Activated CD8-positive, alpha-beta memory T cell treated with anti-CD3 and anti-CD28 coated beads, Interleukin-2, amount 10 ng/mL, durations not matched to agents 7 days and 5 days (primary cell): Measurements from ENCODE around the gene CRB3. TPM values are rescaled to one million over a fixed set of nuclear protein-coding genes. Genes with fewer than 3 reads are reported as not detected.
A peak's percentile ranks its signal among the peaks of the same experiment; 100 is the strongest.

Experiments
- ATAC-seq: fragments of 150-1000 bp; cut with Tn5 transposase; one replicate; pipeline ENCODE4 v1.10.0; 2021; ENCODE audit warnings: moderate library complexity
- CTCF ChIA-PET: fragments of 350-600 bp; sonication (Branson Sonifier 250); formaldehyde crosslinking; loops from one replicate; lab custom pipeline; 2021; ENCODE audit warnings: antibody characterized with exemption; lab: Charles Lee
- DNase-seq: peaks from one replicate; pipeline ENCODE4 v3.0.0-alpha.2; 2020
- H3K27ac Mint-ChIP-seq: one replicate; pipeline ENCODE4 v1.8.0; 2021; ENCODE audit warnings: mild to moderate bottlenecking, mixed read lengths
- H3K27me3 Mint-ChIP-seq: one replicate; pipeline ENCODE4 v1.8.0; 2021; ENCODE audit warnings: mixed read lengths
- H3K36me3 Mint-ChIP-seq: one replicate; pipeline ENCODE4 v1.8.0; 2021; ENCODE audit warnings: mild to moderate bottlenecking, mixed read lengths
- H3K4me1 Mint-ChIP-seq: one replicate; pipeline ENCODE4 v1.8.0; 2021; ENCODE audit warnings: mixed read lengths
- H3K4me3 Mint-ChIP-seq: one replicate; pipeline ENCODE4 v1.8.0; 2021; ENCODE audit warnings: mild to moderate bottlenecking, moderate library complexity, mixed read lengths
- H3K9me3 Mint-ChIP-seq: one replicate; pipeline ENCODE4 v1.8.0; 2022; ENCODE audit warnings: low read depth, mixed read lengths
- total RNA-seq, 2 experiments: library from RNA; stranded (reverse); gene quantifications; one replicate each; pipeline ENCODE4 v1.2.3, GENCODE V29; 2021

Gene CRB3
- total RNA-seq, 2 experiments from 2014 or later = 0.45 to 0.55 TPM

GRCh38 chr19:6480848-6481415 lies 16.9 kb downstream of the CRB3 start:
- CTCF ChIA-PET = interaction anchor here (0.9 to 2.6 kb wide), 14 partner anchors 8 to 383 kb away, joined by 3 to 23 read pairs (median 6); partner anchors contain the start of genes KHSRP, SLC25A23 and TUBB4A
- Mint-ChIP-seq H3K9me3 (no peaks in the 10 kb centered on the region), H3K27me3 (no peaks in the 10 kb centered on the region), H3K27ac (peak overlapping the region; percentile 97), H3K36me3 (peaks cover 14% of the 10 kb centered on the region), H3K4me1 (peaks cover 37% of the 10 kb centered on the region), H3K4me3 (peak overlapping the region; percentile 97)
- DNase-seq = peak; percentile 59
- ATAC-seq = peak; percentile 26

DNA sequence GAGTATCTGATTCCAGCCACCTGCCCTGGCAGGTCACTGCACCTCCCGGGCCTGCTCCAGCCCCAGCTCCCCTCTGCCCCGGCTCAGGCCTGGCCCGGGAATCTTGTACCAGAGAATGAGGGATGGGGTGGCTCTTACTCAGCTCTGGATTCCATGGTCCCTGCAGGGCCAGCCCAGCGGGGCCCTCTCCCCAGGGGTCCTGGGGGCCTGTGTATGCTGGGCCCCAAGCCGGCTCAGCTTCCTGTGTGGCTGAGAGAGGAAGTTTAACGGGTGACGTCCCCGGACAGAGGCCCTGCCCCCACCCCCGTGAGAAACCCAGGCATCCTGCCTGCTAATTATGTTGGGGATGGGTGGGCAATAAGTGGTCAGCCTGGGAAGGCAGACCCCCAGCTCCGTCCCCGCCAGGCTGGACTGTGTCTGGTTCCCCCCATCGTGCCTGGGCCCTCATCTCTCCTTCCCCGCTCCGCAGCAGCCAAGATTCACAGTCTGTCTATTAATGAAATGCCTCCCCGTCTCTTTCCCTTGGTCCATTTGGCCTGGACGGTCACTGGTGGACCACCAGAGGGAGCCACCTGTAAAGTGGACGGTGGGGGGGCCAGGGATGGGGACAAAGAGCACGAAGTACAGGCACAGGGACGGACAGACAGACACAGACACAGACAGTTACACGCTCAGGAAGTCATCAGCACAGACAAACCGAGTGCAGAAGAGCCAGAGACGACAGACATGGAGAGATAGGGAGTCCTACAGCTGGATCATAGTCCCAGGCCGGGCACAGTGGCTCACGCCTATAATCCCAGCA lies 17.7 kb downstream of the CRB3 start, which contains the start of gene DENND1C:
TSS of gene DENND1C (minus strand) at position 247 of the 802 bp plus-strand sequence. CDS start at position 155, 92 bp downstream.
- Mint-ChIP-seq H3K27me3 (no peaks in the 10 kb centered on the region), H3K27ac (peak within 1 kb of the TSS; percentile 97), H3K36me3 (peaks cover 8% of the 10 kb centered on the region), H3K9me3 (no peaks in the 10 kb centered on the region), H3K4me1 (peaks cover 35% of the 10 kb centered on the region), H3K4me3 (peak within 1 kb of the TSS; percentile 97)
- DNase-seq = peak; percentile 90
- ATAC-seq = peak; percentile 93
- CTCF ChIA-PET = interaction anchor here (0.6 to 2.6 kb wide), 15 partner anchors 9 to 382 kb away, joined by 3 to 23 read pairs (median 5); partner anchors contain the start of genes KHSRP, SLC25A23 and TUBB4A

DNA sequence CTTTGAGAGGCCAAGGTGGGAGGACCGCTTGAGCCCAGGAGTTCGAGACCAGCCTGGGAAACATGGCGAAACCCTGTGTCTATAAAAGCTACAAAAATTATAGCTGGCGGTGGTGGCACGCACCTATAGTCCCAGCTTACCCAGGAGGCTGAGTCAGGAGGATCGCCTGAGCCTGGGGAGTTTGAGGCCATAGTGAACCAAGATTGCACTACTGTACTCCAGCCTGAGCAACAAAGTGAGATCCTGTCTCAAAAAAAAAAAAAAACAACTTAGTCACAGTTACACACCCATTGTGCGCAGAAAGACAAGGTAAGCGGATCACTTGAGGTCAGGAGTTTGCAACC lies 18.2 kb downstream of the CRB3 start:
- H3K4me1 Mint-ChIP-seq = peaks cover 35% of the 10 kb centered on the region
- H3K36me3 Mint-ChIP-seq = peaks cover 5% of the 10 kb centered on the region
- DNase-seq (no peak), ATAC-seq (no peak)
- CTCF ChIA-PET = interaction anchor here (1.1 to 2.6 kb wide), 10 partner anchors 8 to 381 kb away, joined by 3 to 23 read pairs (median 8); partner anchors contain the start of genes SLC25A23 and TUBB4A
- no peaks in the 10 kb centered on the region for H3K9me3 Mint-ChIP-seq
- no peaks in the 10 kb centered on the region for H3K27me3 Mint-ChIP-seq
- peak overlapping the region; percentile 97 for H3K4me3 Mint-ChIP-seq
- peak overlapping the region; percentile 97 for H3K27ac Mint-ChIP-seq

- CTCF ChIA-PET = no interaction called here
- H3K9me3 Mint-ChIP-seq = no peaks in the 10 kb centered on the region
- no peak overlapping the region for H3K4me3 Mint-ChIP-seq
- ATAC-seq (no peak), DNase-seq (no peak)
- peaks cover 35% of the 10 kb centered on the region for H3K4me1 Mint-ChIP-seq
- peak overlapping the region; percentile 30 for H3K27ac Mint-ChIP-seq
- H3K27me3 Mint-ChIP-seq = no peaks in the 10 kb centered on the region
- peaks cover 3% of the 10 kb centered on the region for H3K36me3 Mint-ChIP-seq
These were observed 19.2 kb downstream of the CRB3 start for GRCh38 chr19:6483235-6483634.

- H3K4me1 Mint-ChIP-seq = peaks cover 38% of the 10 kb centered on the region
- H3K4me3 Mint-ChIP-seq = no peak overlapping the region
- no peak for ATAC-seq
- H3K27me3 Mint-ChIP-seq = no peaks in the 10 kb centered on the region
- no peaks in the 10 kb centered on the region for H3K9me3 Mint-ChIP-seq
- H3K36me3 Mint-ChIP-seq = peaks cover 3% of the 10 kb centered on the region
- H3K27ac Mint-ChIP-seq = no peak overlapping the region
- CTCF ChIA-PET = no interaction called here
- no peak for DNase-seq
These were observed 20.2 kb downstream of the CRB3 start for GRCh38 chr19:6484230-6484629.

GRCh38 chr19:6484831-6485230 lies 20.8 kb downstream of the CRB3 start:
- no peak for DNase-seq
- Mint-ChIP-seq H3K4me3 (no peak overlapping the region), H3K27me3 (no peaks in the 10 kb centered on the region), H3K4me1 (peaks cover 39% of the 10 kb centered on the region), H3K9me3 (no peaks in the 10 kb centered on the region), H3K36me3 (peaks cover 3% of the 10 kb centered on the region), H3K27ac (no peak overlapping the region)
- no peak for ATAC-seq
- CTCF ChIA-PET = no interaction called here

DNA sequence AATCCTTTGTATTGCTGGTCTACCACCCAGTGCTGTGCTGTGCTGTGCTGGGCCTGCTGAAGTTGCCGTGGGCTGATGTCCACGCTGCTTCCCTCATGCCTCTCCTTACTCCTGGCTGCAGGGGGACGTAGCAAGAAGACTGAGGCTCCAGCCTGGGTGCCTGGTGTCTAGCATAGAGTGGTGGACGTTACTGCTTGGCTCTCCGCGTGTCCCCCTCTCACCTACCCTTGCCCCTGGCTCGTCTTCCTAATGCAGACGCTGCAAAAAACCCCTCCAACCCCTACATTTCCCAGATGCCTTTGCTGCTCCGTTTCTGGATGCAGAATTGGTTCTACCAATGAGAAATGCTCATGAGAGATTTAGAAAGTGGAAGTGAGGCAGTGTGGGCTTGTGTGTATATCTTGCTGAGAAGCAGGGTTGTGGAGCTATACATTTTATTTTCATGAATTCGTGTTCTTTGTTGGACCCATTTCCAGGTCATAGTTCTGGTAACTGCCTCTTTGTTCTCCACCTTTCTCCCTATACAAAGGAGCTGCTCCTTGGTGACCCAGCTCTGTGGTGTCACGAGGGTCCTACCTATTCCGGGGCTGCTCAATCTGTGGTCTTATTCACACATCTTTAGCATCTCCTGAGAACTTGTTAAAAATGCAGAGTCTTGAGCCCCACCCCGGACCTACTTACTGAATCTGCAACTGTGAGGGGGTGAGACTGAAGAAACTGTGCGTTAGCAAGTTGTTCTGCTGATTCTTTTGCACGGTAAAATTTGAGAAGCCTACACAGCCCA lies 25.4 kb downstream of the CRB3 start:
- peak; percentile 95 for ATAC-seq
- Mint-ChIP-seq H3K27ac (peak overlapping the region; percentile 85), H3K9me3 (peaks cover 2% of the 10 kb centered on the region), H3K4me3 (peak overlapping the region; percentile 82), H3K27me3 (no peaks in the 10 kb centered on the region), H3K36me3 (no peaks in the 10 kb centered on the region), H3K4me1 (peaks cover 18% of the 10 kb centered on the region)
- DNase-seq = peak; percentile 74
- CTCF ChIA-PET = interaction anchor here (1.0 to 2.7 kb wide), 6 partner anchors 8 to 30 kb away, joined by 3 to 13 read pairs (median 6); partner anchors contain the start of genes DENND1C and SLC25A23

GRCh38 chr19:6490134-6490533 lies 26.1 kb downstream of the CRB3 start:
- CTCF ChIA-PET = interaction anchor here (1.0 to 2.7 kb wide), 5 partner anchors 9 to 31 kb away, joined by 3 to 13 read pairs (median 7); partner anchors contain the start of genes DENND1C and SLC25A23
- DNase-seq = no peak
- peaks cover 2% of the 10 kb centered on the region for H3K9me3 Mint-ChIP-seq
- ATAC-seq = no peak
- H3K27me3 Mint-ChIP-seq = no peaks in the 10 kb centered on the region
- H3K36me3 Mint-ChIP-seq = no peaks in the 10 kb centered on the region
- H3K4me3 Mint-ChIP-seq = peak overlapping the region; percentile 82
- peak overlapping the region; percentile 85 for H3K27ac Mint-ChIP-seq
- peaks cover 18% of the 10 kb centered on the region for H3K4me1 Mint-ChIP-seq

DNA sequence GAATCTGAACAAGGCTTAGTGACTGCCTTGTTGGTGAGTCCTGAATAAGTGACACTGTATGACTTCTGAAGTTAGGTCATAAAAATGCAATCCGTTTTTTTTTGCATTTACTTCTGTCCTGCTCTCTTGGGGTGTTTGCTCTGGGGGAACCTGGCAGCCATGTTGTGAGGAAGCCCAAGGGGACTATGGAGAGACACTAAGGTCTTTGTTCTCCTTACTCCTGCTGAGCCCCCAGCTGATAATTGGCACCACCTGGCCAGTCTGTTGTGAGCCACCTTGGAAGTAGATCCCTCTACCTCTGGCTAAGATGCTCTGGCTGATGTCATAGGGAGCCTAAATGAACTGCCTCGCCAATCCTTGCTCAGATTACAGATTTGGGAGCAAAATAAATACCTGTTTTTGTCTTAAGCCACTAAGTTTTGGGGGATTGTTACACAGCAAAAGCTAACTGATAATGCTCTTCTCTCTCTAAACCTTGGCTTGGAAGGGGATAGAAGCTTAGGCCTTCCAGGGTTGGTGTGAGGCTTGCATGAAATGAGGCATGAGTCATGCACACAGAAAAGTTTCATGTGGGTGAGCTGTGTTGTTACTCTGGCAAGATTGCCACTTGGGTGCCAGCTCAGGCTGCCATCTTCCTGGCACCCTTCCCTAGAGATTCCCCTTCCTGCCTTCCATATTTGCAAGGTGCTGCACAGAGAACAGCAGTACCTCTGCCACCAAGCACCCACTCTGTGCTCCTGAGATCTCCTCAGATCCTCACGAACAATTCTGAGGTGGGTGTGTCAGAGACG lies 27.9 kb downstream of the CRB3 start:
- H3K4me3 Mint-ChIP-seq = no peak overlapping the region
- H3K9me3 Mint-ChIP-seq = peaks cover 2% of the 10 kb centered on the region
- CTCF ChIA-PET = interaction anchor here (0.8 to 2.7 kb wide), 3 partner anchors 10 to 140 kb away, joined by 3 to 13 read pairs (median 3); partner anchors contain the start of gene DENND1C
- H3K27ac Mint-ChIP-seq = no peak overlapping the region
- ATAC-seq (no peak), DNase-seq (no peak)
- no peaks in the 10 kb centered on the region for H3K36me3 Mint-ChIP-seq
- H3K27me3 Mint-ChIP-seq = no peaks in the 10 kb centered on the region
- peaks cover 18% of the 10 kb centered on the region for H3K4me1 Mint-ChIP-seq

- Mint-ChIP-seq H3K36me3 (no peaks in the 10 kb centered on the region), H3K27ac (no peak overlapping the region), H3K4me1 (peaks cover 27% of the 10 kb centered on the region), H3K4me3 (no peak overlapping the region), H3K27me3 (no peaks in the 10 kb centered on the region), H3K9me3 (peaks cover 2% of the 10 kb centered on the region)
- no peak for DNase-seq
- no peak for ATAC-seq
- CTCF ChIA-PET = no interaction called here
These were observed 30.5 kb downstream of the CRB3 start for GRCh38 chr19:6494438-6495036.

DNA sequence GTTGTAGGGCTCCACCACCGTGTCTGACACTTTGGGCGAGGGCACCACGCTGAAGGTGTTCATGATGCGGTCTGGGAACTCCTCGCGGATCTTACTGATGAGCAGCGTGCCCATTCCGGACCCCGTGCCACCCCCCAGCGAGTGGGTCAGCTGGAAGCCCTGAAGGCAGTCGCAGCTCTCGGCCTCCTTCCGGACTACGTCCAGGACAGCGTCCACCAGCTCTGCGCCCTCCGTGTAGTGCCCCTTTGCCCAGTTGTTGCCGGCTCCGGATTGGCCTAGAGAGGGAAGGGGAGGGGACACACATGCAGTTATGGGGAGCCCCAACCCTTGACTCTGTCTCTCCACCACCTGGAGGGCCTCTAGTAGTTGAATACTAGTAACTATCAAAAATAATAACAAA lies 31.9 kb downstream of the CRB3 start:
- H3K4me1 Mint-ChIP-seq = peaks cover 20% of the 10 kb centered on the region
- DNase-seq = no peak
- no peak overlapping the region for H3K4me3 Mint-ChIP-seq
- peaks cover 2% of the 10 kb centered on the region for H3K9me3 Mint-ChIP-seq
- CTCF ChIA-PET = no interaction called here
- H3K36me3 Mint-ChIP-seq = no peaks in the 10 kb centered on the region
- no peak overlapping the region for H3K27ac Mint-ChIP-seq
- ATAC-seq = no peak
- H3K27me3 Mint-ChIP-seq = peaks cover under 1% of the 10 kb centered on the region
